PC-3 (cell line): Measurements from ENCODE around the gene CENPF.

ENCODE experiments used
- CTCF ChIP-seq: fragments of 300-600 bp; sonication (generic); conservative IDR thresholded peaks from 2 replicates; pipeline ENCODE4 v1.5.1; 2017; ENCODE audit warnings: antibody characterized with exemption, low read depth, mild to moderate bottlenecking, low read length
- EZH2 ChIP-seq: fragments of 300-600 bp; sonication (generic); IDR thresholded peaks from one replicate; pipeline ENCODE4 v1.6.1; 2017; ENCODE audit warnings: antibody characterized with exemption, mild to moderate bottlenecking, low read length; ENCODE audit not compliant: unreplicated experiment
- EZH2phosphoT487 ChIP-seq: fragments of 300-600 bp; sonication (generic); IDR thresholded peaks from 2 replicates; pipeline ENCODE4 v1.6.1; 2018; ENCODE audit warnings: mild to moderate bottlenecking, antibody characterized with exemption, low read length, borderline replicate concordance

GRCh38 chr1:214677945-214678344 is 75.0 kb downstream of the CENPF start:
- no peak for TF ChIP-seq EZH2phosphoT487
- TF ChIP-seq EZH2, result no peak
- TF ChIP-seq CTCF, result no peak
